Skeletal muscle tissue (tissue), 4 donors: ENCODE results near the gene TLE4. TPM values are rescaled to one million over a fixed set of nuclear protein-coding genes. Genes with fewer than 3 reads are reported as not detected.

ENCODE experiments used
- H3K27ac ChIP-seq: one replicate; pipeline ENCODE4 v1.7.0; 2013; ENCODE audit warnings: mild to moderate bottlenecking, low read depth, low read length, inconsistent platforms
- H3K27me3 ChIP-seq, 3 donors: one replicate each; pipeline ENCODE4 v1.7.0; 2013; ENCODE audit warnings: low read length in 3 of 3; ENCODE audit not compliant: control insufficient read depth in 3 of 3, insufficient read depth in 3 of 3
- H3K36me3 ChIP-seq, 3 donors: one replicate each; pipeline ENCODE4 v1.7.0; 2013; ENCODE audit warnings: low read length in 3 of 3; ENCODE audit not compliant: control insufficient read depth in 3 of 3, insufficient read depth in 3 of 3
- H3K4me1 ChIP-seq, 3 donors: one replicate each; pipeline ENCODE4 v1.7.0; 2013; ENCODE audit warnings: low read length in 3 of 3, mild to moderate bottlenecking in 3 of 3; ENCODE audit not compliant: control insufficient read depth in 3 of 3, insufficient read depth in 3 of 3
- H3K4me3 ChIP-seq, 3 donors: one replicate each; pipeline ENCODE4 v1.7.0; 2013; ENCODE audit warnings: low read length in 3 of 3
- H3K9ac ChIP-seq, 3 donors: one replicate each; pipeline ENCODE4 v1.7.0; 2013; ENCODE audit warnings: low read length in 3 of 3, mild to moderate bottlenecking in 3 of 3, moderate library complexity in 2 of 3, low read depth in 1 of 3
- H3K9me3 ChIP-seq, 3 donors: one replicate each; pipeline ENCODE4 v1.7.0; 2013; ENCODE audit warnings: low read length in 3 of 3; ENCODE audit not compliant: control insufficient read depth in 3 of 3
- total RNA-seq: library from RNA; depleted of rRNA; stranded (reverse); fragments of >200 nt; gene quantifications from one replicate; pipeline ENCODE4 v1.2.3, GENCODE V29; 2014
- donor health status: Osteomylitis.

The TLE4 gene
- total RNA-seq, 1 donor from 2014 or later: 14.6 TPM

DNA sequence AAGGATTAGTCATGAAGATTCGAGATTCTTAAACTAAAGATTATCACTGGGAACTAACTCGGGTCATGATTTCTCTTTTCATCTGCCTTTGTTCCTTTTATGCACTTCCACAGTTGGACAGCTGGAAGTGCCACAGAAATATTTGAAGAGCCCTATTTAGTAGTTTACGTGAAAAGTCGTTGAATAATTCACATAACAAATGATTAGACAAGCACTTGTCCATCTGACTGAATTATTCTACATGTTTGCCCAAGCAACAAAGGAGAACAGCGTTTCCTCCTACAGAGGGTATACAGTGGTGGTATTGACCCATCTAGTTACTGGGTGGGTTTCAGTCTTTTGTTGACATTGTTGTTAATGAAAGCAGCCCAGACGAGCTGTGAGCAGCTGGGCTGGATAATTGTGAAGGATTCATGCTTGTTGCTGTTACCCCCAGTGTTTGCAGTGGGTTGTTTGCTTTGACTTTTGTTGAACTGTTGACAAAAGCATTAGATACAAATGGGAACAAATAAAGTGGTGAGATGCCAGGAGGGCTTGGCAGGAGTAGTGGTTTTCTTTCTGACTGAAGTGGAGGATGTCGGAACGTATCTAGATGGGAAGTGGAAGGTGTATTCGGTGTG lies 96.2 kb downstream of the TLE4 start:
- H3K27me3 ChIP-seq: no peaks in the 10 kb centered on the region
- H3K4me1 ChIP-seq: peaks cover 4 to 10% (median 5%) of the 10 kb centered on the region in 3 donors
- no peaks in the 10 kb centered on the region for H3K36me3 ChIP-seq
- no peak overlapping the region for H3K4me3 ChIP-seq
- H3K27ac ChIP-seq: no peak overlapping the region
- H3K9ac ChIP-seq: no peak overlapping the region
- no peaks in the 10 kb centered on the region for H3K9me3 ChIP-seq

DNA sequence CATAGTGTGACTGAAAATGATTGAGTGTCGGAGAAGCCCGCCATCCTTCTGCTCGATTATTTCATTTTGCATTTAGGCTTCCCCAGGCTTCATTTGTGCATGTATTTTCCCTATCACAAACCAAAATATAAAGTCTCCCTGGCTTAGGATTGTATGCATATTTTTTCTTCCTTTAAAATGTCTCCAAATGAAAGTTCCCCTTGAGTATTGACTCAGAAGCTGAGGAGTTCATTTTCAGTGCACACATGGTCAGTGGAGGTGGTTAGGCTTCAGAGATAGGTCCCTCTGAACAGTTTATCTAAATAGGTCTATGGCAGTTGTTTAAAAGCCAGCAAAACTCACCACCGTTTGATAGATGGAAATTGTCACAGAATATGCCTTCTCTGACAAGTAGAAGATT lies 97.2 kb downstream of the TLE4 start:
- Histone ChIP-seq H3K27ac (no peak overlapping the region), H3K9ac (no peak overlapping the region), H3K36me3 (no peaks in the 10 kb centered on the region), H3K27me3 (no peaks in the 10 kb centered on the region), H3K9me3 (no peaks in the 10 kb centered on the region), H3K4me1 (peaks cover 4 to 5% (median 5%) of the 10 kb centered on the region in 3 donors), H3K4me3 (no peak overlapping the region)

DNA sequence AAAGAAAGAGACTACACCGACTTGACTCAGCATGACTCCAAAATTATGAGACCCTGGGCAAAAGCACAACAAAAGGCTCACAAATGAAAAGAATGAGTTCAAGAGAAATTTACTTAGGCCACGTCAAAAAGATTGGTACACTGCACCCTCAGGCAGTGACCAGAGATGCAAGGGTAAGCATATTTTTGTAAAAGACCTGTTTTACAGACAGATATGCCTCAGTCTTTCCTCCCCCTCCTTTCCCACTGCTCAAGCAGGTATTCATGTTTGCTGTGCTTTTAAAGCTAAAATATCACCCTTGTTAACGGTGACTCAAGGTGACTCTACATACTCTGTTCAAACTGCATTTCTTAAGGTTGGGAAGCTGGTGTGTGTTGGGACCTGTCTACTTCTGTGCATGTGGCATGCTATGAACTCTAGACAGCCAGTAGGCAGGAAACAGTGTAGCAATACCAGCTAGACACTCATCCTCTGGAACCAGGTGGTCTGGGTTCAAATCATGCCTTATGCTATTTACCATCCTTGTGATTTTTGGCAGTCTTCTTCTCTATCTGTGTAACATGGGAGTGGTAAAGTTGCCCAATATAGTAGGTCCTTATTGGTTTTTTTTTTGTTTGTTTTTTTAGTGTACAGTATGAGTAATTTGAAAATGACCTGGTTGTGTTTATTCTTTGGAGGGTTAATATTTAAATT lies 98.7 kb downstream of the TLE4 start:
- H3K36me3 ChIP-seq: no peaks in the 10 kb centered on the region

DNA sequence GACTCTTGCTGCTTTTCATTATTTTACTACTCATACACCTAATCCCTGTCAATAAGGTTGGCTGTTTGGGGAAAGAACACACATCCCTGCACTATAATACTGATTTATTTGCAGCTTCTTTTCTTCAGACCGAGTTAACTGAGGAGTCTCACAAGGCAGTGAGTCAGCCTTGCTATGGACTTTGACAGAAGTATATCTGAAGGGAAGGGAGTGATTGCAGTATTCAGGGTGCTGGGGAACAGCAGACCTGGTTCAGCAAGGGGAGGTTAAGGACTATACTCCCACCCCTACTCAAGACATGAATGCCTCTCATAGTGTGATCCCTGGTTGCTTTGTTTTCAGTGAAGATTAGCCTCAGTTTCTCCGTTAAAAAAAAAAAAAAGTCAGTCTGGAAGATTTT lies 99.8 kb downstream of the TLE4 start:
- Histone ChIP-seq H3K27me3 (no peaks in the 10 kb centered on the region), H3K4me3 (no peak overlapping the region), H3K9ac (no peak overlapping the region), H3K9me3 (no peaks in the 10 kb centered on the region), H3K4me1 (peaks cover 2 to 5% (median 5%) of the 10 kb centered on the region in 3 donors), H3K27ac (no peak overlapping the region), H3K36me3 (no peaks in the 10 kb centered on the region)

More for the DNA sequence above, 98.7 kb downstream of the TLE4 start:
- Histone ChIP-seq H3K9me3 (no peaks in the 10 kb centered on the region), H3K27me3 (no peaks in the 10 kb centered on the region), H3K27ac (no peak overlapping the region), H3K4me3 (no peak overlapping the region), H3K9ac (no peak overlapping the region), H3K4me1 (peaks cover 2 to 5% (median 5%) of the 10 kb centered on the region in 3 donors)

DNA sequence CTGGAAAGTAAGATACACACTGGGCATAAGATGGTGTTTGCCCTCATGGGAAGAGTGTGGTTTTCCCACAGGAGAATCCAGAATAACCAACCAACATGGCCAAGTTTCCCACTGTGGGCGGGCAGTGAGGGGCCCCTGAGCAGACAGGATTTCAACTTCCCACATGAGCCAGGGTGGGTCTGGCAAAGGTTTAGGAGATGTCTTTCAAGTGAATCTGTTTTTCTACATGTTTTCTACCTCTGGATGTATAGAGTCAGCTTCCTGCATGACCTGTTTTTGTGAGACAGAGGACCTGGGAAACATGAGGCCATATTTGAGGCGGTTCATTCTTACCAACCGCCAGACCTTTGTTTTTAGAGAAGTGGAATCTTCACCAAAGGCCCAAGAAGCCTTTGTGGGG lies 100.5 kb downstream of the TLE4 start:
- Histone ChIP-seq H3K9me3 (no peaks in the 10 kb centered on the region), H3K4me3 (no peak overlapping the region), H3K27ac (no peak overlapping the region), H3K27me3 (no peaks in the 10 kb centered on the region), H3K36me3 (no peaks in the 10 kb centered on the region), H3K4me1 (peaks cover 0 to 5% (median 5%) of the 10 kb centered on the region in 3 donors), H3K9ac (no peak overlapping the region)

DNA sequence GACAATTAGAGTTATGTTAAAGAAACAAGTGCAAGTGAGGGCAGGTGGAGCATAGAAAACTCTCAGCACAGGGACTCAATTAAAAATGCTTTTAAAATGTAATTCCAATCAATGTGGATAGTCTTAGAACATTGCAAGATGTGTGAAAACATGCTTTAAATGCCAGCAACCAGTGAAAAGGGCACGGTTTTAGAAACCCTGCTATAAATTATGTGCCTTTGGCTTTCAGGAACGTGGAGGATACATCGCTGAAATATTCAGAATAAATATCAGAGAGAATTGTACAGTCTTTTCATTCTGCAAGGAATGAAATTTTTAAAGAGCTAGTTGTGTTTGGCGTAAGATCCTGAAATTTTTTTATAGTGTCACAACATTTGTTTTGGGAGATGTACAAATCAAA lies 101.1 kb downstream of the TLE4 start:
- no peaks in the 10 kb centered on the region for H3K27me3 ChIP-seq
- no peaks in the 10 kb centered on the region for H3K9me3 ChIP-seq
- H3K4me1 ChIP-seq: peaks cover 0 to 5% (median 4%) of the 10 kb centered on the region in 3 donors
- H3K36me3 ChIP-seq: no peaks in the 10 kb centered on the region
- H3K4me3 ChIP-seq: no peak overlapping the region
- no peak overlapping the region for H3K27ac ChIP-seq
- H3K9ac ChIP-seq: no peak overlapping the region

DNA sequence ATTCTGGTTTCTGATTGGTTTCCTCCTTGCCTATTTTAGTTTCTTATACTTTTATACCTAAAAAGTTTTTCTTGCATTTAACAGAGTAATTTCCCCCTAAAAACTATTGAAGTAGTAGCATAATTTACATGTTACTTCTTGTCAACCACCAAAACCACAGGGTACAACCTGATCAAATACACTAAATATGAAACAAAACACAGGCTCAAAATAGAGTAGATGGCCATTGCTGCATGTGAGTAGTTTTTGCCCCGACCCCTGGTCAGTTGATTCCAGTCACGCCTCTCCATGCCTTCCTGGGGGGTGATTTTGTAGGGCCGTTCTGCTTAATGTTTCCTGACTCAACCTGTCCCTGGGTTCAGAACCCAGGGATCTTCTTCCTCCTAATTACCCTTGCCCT lies 101.8 kb downstream of the TLE4 start:
- no peaks in the 10 kb centered on the region for H3K9me3 ChIP-seq
- no peak overlapping the region for H3K27ac ChIP-seq
- H3K9ac ChIP-seq: no peak overlapping the region
- peaks cover 0 to 3% (median 0%) of the 10 kb centered on the region in 3 donors for H3K4me1 ChIP-seq
- H3K27me3 ChIP-seq: no peaks in the 10 kb centered on the region
- no peaks in the 10 kb centered on the region for H3K36me3 ChIP-seq
- H3K4me3 ChIP-seq: no peak overlapping the region

DNA sequence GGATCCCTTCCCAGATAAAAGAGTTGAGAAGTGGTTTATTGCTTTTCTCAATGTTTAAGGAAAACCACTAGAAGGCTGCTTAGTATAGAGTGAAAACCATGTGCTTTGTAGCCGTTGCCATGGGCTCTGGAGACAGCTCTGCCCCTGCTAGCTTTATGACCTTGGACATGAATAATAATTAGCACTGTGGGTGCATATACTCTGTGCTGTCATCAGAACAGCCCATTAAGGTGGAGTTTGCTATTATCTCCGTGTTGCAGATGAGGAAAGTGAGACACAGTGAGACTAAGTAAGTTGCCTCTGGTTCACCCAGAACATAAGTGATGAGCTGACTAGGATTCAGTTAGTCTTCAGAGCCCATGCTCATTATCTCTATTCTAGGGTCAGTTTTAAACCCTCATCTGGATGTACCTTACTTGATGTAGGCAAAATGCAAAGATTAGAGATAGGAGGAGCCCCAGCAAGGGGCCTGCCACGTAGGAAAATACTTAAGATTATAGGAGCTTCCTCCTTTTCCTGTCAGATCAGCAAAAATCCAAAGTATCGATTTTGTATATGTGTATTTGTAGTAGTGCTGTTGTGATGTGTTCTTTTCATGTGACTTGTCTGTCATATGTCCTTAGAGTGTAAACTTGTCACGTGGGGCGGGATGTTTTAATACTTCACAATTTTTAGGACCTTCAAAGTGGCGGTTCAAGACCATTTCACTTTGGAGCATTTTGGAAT lies 102.5 kb downstream of the TLE4 start:
- Histone ChIP-seq H3K27me3 (no peaks in the 10 kb centered on the region), H3K4me3 (no peak overlapping the region), H3K9ac (no peak overlapping the region), H3K9me3 (no peaks in the 10 kb centered on the region), H3K4me1 (no peaks in the 10 kb centered on the region), H3K27ac (no peak overlapping the region), H3K36me3 (no peaks in the 10 kb centered on the region)

DNA sequence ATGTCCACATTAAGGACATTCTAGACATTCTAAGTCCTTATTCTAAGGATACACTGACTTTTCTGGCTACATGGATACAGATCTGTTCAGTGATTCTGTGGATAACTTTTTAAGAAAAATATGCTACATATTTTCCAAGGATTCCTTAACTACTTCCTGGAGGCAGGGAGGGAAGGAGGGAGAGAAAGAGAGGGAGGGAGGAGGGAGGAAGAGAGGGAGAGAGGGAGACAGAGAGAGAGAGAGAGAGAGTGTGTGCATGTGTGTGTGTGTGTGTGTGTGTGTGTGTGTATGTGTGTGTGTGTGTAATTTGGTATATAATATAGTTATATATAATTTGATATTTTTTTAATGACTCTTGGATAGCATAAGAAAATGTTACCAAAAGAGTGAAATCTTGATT lies 109.8 kb downstream of the TLE4 start:
- no peak overlapping the region for H3K27ac ChIP-seq
- H3K9me3 ChIP-seq: no peaks in the 10 kb centered on the region
- no peak overlapping the region for H3K4me3 ChIP-seq
- H3K27me3 ChIP-seq: no peaks in the 10 kb centered on the region
- peaks cover 9 to 24% (median 16%) of the 10 kb centered on the region in 3 donors for H3K4me1 ChIP-seq
- no peaks in the 10 kb centered on the region for H3K36me3 ChIP-seq
- no peak overlapping the region for H3K9ac ChIP-seq
